HepG2 (cell line): ENCODE measurements around the gene SLFN14. TPM values are rescaled to one million over a fixed set of nuclear protein-coding genes. Genes with fewer than 3 reads are reported as not detected.

Experiments
- ATAC-seq: fragments of 200-7000 bp; cut with Tn5 transposase; 3 replicates; pipeline ENCODE4 v1.9.1; 2020; ENCODE audit warnings: mild to moderate bottlenecking, moderate library complexity
- BruUV-seq: library from RNA; stranded (reverse); fragments of 400-500 nt; replicated peaks from 2 replicates; lab custom pipeline; 2021; lab: Mats Ljungman, UMichigan
- CTCF ChIA-PET: fragments of 300-600 bp; formaldehyde crosslinking; extraction: SDS; loops from one replicate; lab custom pipeline; 2021; ENCODE audit warnings: low total read pairs, inconsistent platforms, low intra/inter-chr PET ratio; lab: Yijun Ruan, JAX
- POLR2A ChIA-PET: fragments of 350-600 bp; sonication (Branson Sonifier 250); formaldehyde crosslinking; loops from one replicate; lab custom pipeline; 2020; ENCODE audit warnings: antibody characterized with exemption, inconsistent platforms; lab: Yijun Ruan, JAX
- DNase-seq: peaks from one replicate; pipeline ENCODE4 v3.0.0-alpha.2; 2015; ENCODE audit warnings: low spot score
- FAIRE-seq: peaks from 3 replicates; lab custom pipeline; 2011; peaks lifted over from hg19 to GRCh38; lab: Jason Lieb, UNC
- H2AFZ ChIP-seq: one replicate; pipeline ENCODE4 v1.6.1; 2011; ENCODE audit warnings: low read length, inconsistent platforms
- H3K27ac ChIP-seq: fragments of 300-600 bp; 3 replicates; pipeline ENCODE4 v1.8.0; 2011; ENCODE audit warnings: mixed run types, mild to moderate bottlenecking, mixed read lengths, low read length, inconsistent platforms; ENCODE audit not compliant: insufficient read depth; ENCODE audit errors: extremely low read length
- H3K27me3 ChIP-seq, 2 experiments: fragments of 200-600 bp in 1 of 2; 2 replicates in 1 of 2; 3 replicates in 1 of 2; pipeline versions ENCODE4 v1.6.0 to v1.8.0; 2011; ENCODE audit warnings: low read length in 2 of 2, mild to moderate bottlenecking in 2 of 2, moderate library complexity in 2 of 2, inconsistent platforms in 1 of 2; ENCODE audit not compliant: insufficient read depth in 2 of 2, control insufficient read depth in 1 of 2
- H3K36me3 ChIP-seq, 2 experiments: fragments of 200-600 bp in 1 of 2; replicated peaks in 1 of 2; 2 replicates in 1 of 2; 3 replicates in 1 of 2; pipeline versions ENCODE4 v1.5.1 to v1.8.0; 2011; ENCODE audit warnings: low read length in 2 of 2, inconsistent platforms in 1 of 2; ENCODE audit not compliant: insufficient read depth in 2 of 2, control insufficient read depth in 1 of 2
- H3K4me1 ChIP-seq: 2 replicates; pipeline ENCODE4 v1.5.1; 2012; ENCODE audit warnings: low read length, inconsistent platforms; ENCODE audit not compliant: insufficient read depth
- H3K4me2 ChIP-seq: 2 replicates; pipeline ENCODE4 v1.6.0; 2011; ENCODE audit warnings: low read depth, low read length, inconsistent platforms
- H3K4me3 ChIP-seq, 3 experiments: fragments of 200-600 bp in 1 of 3; sonication (generic), shearing (Covaris generic) in 1 of 3; replicated peaks in 1 of 3; 2 replicates each; pipeline ENCODE4 v1.5.1; 2011 to 2016; ENCODE audit warnings: low read length in 3 of 3, inconsistent platforms in 2 of 3, low read depth in 2 of 3, mild to moderate bottlenecking in 2 of 3, control low read depth in 1 of 3, mixed read lengths in 1 of 3; ENCODE audit not compliant: insufficient read depth in 1 of 3
- H3K79me2 ChIP-seq: one replicate; pipeline ENCODE4 v1.6.1; 2011; ENCODE audit warnings: low read length, inconsistent platforms; ENCODE audit not compliant: insufficient read depth
- H3K9ac ChIP-seq: 2 replicates; pipeline ENCODE4 v1.6.0; 2011; ENCODE audit warnings: mild to moderate bottlenecking, low read depth, low read length, inconsistent platforms; ENCODE audit not compliant: insufficient read depth
- H3K9me3 ChIP-seq: 2 replicates; pipeline ENCODE4 v1.5.1; 2012; ENCODE audit warnings: mild to moderate bottlenecking, low read length
- H4K20me1 ChIP-seq: 2 replicates; pipeline ENCODE4 v1.6.0; 2011; ENCODE audit warnings: inconsistent platforms, mild to moderate bottlenecking, low read length, moderate library complexity; ENCODE audit not compliant: insufficient read depth
- ZNF460 ChIP-seq: sonication (generic); formaldehyde crosslinking; IDR thresholded peaks from 2 replicates; pipeline ENCODE4 v1.5.1; 2020; ENCODE audit warnings: missing genetic modification reagents, mild to moderate bottlenecking, borderline replicate concordance
- ZNF770 ChIP-seq: sonication (generic); formaldehyde crosslinking; IDR thresholded peaks from 2 replicates; pipeline ENCODE4 v1.5.0; 2020; ENCODE audit warnings: mild to moderate bottlenecking, missing genetic modification reagents
- WGBS: methylation state at CpG from one replicate; pipeline ENCODE4 v1.1.6; 2017; ENCODE audit warnings: low lambda C conversion rate; 5-methylcytosine and 5-hydroxymethylcytosine counted together
- in situ Hi-C: cut with HindIII; loops from 2 replicates; pipeline ENCODE4 v1.10.0; 2017; ENCODE audit warnings: low pct_unique_long_range_greater_than_20kb; ENCODE audit not compliant: extremely low pct_ligation_motif_present
- intact Hi-C: fragments of 100-400 bp; cut with micrococcal nuclease; formaldehyde crosslinking; loops from one replicate; pipeline ENCODE4 v1.10.0; 2022; ENCODE audit not compliant: unreplicated experiment
- polyA plus RNA-seq, 8 experiments: library from polyadenylated mRNA; depleted of rRNA in 3 of 8; stranded (reverse) in 7 of 8; unstranded in 1 of 8; fragments of >200 nt; fragmentation: Illumina TruSeq in 4 of 8; extraction: Trizol in 4 of 8; gene quantifications; 2 replicates each; pipeline versions ENCODE4 v1.2.1 to v1.2.3, GENCODE V29; 2011 to 2016; ENCODE audit warnings: low read depth in 4 of 8, missing spikeins in 1 of 8, mixed read lengths in 1 of 8; ENCODE audit not compliant: insufficient read depth in 1 of 8
- total RNA-seq, 5 experiments: library from RNA; depleted of rRNA; stranded (reverse); fragments of >200 nt; fragmentation: Illumina TruSeq; extraction: Trizol; gene quantifications; 2 replicates each; pipeline ENCODE4 v1.2.3, GENCODE V29; 2016; ENCODE audit warnings: low read depth in 1 of 5

SLFN14 gene
- total and polyA plus RNA-seq, 2 of the 13 experiments (the other 11 are each of a cell fraction or from before 2014, with no cell fraction given), result not detected

- CTCF ChIA-PET, result no interaction called here
Measured at GRCh38 chr17:35588196-35588920, 27.7 kb upstream of the SLFN14 start.

More at GRCh38 chr17:35588196-35588920, 27.7 kb upstream of the SLFN14 start:
- in situ Hi-C loops (no loop called here), intact Hi-C loops (no loop called here)
- FAIRE-seq, result no peak
- no peak for DNase-seq
- POLR2A ChIA-PET, result interaction anchor here (1.4 to 4.2 kb wide), 2 partner anchors 9 to 20 kb away, joined by 3 to 73 read pairs; partner anchors contain the start of gene PEX12
- peaks cover 26% of the 10 kb centered on the region for H3K4me1 ChIP-seq
- H3K9ac ChIP-seq, result peak overlapping the region; percentile 86; the same call in 1 of the 2 replicates
- H3K79me2 ChIP-seq, result peaks cover 52% of the 10 kb centered on the region
- no TSS peak for BruUV-seq
- TF ChIP-seq ZNF770 (CRISPR knock-in tag) (0 out of 2 replicates have a peak, but pooled peaks have one; percentile 12), ZNF460 (CRISPR knock-in tag) (no peak)
- H3K27me3 ChIP-seq, result no peaks in the 10 kb centered on the region; a peak in 1 of 5 replicates
- no peak overlapping the region for H2AFZ ChIP-seq
- peak overlapping the region; percentile 79 for H3K4me2 ChIP-seq
- ATAC-seq, result no peak
- no peaks in the 10 kb centered on the region for H3K9me3 ChIP-seq
- WGBS, result 36% methylated on average over 12 of the region's 12 CpGs
- no peak overlapping the region for H3K27ac ChIP-seq
- no peaks in the 10 kb centered on the region for H4K20me1 ChIP-seq
- no peaks in the 10 kb centered on the region for H3K36me3 ChIP-seq
- peak overlapping the region; percentile 64 to 92 (median 67) for H3K4me3 ChIP-seq
